Measurements from ENCODE around the gene MXI1.

DNA sequence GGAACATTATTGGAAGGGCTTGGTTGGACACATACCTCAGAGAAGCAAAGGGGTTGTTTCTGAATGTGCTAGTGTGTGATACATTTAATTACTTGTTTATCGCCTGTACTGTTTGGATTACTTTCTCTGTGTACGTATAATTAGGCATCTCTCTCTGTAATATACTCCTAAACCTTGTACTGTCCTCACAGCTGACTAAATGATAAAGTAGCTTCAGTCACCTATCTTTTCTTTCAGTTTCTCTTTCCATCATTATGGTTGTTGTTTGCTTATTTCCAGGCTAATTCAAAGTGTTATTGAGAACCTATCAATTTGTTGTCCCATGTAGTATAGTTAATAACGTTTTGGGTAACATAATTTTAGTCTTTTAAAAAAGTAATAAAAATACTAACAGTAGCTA is 34.0 kb downstream of the MXI1 start:
- TF ChIP-seq POLR2A (IDR thresholded peaks at IDR 0.05) (no peak), POLR2AphosphoS5 (IDR thresholded peaks at IDR 0.05) (no peak)
- TF ChIP-seq, protein P1, sequence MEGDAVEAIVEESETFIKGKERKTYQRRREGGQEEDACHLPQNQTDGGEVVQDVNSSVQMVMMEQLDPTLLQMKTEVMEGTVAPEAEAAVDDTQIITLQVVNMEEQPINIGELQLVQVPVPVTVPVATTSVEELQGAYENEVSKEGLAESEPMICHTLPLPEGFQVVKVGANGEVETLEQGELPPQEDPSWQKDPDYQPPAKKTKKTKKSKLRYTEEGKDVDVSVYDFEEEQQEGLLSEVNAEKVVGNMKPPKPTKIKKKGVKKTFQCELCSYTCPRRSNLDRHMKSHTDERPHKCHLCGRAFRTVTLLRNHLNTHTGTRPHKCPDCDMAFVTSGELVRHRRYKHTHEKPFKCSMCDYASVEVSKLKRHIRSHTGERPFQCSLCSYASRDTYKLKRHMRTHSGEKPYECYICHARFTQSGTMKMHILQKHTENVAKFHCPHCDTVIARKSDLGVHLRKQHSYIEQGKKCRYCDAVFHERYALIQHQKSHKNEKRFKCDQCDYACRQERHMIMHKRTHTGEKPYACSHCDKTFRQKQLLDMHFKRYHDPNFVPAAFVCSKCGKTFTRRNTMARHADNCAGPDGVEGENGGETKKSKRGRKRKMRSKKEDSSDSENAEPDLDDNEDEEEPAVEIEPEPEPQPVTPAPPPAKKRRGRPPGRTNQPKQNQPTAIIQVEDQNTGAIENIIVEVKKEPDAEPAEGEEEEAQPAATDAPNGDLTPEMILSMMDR (IDR thresholded peaks at IDR 0.05 in 8 of 11, conservative IDR thresholded peaks at IDR 0.05 in 3 of 11): no peak
